K562 (cell line): ENCODE measurements around the gene TCEA3. TPM values are rescaled to one million over a fixed set of nuclear protein-coding genes. Genes with fewer than 3 reads are reported as not detected.

Experiments
- AFF4 ChIP-seq: sonication (generic); formaldehyde crosslinking; IDR thresholded peaks from 2 replicates; pipeline ENCODE4 v1.8.0; 2023; ENCODE audit warnings: mild to moderate bottlenecking, missing genetic modification reagents
- ATF1 ChIP-seq, 2 experiments: fragments of 450-650 bp in 1 of 2; IDR thresholded peaks; 2 replicates each; pipeline ENCODE4 v1.6.1; 2016; ENCODE audit warnings: missing compliant biosample characterization in 1 of 2, missing genetic modification characterization in 1 of 2
- ATF3 ChIP-seq, 2 experiments: fragments of 450-650 bp in 1 of 2; sonication (generic) in 1 of 2; formaldehyde crosslinking in 1 of 2; IDR thresholded peaks in 1 of 2; conservative IDR thresholded peaks in 1 of 2; 2 replicates each; pipeline versions ENCODE4 v1.6.1 to v1.8.1; 2016 to 2023; ENCODE audit warnings: mild to moderate bottlenecking in 2 of 2, moderate library complexity in 2 of 2, inconsistent platforms in 1 of 2, missing genetic modification reagents in 1 of 2
- DEAF1 ChIP-seq: fragments of 450-650 bp; formaldehyde crosslinking; IDR thresholded peaks from 2 replicates; pipeline ENCODE4 v1.4.0; 2020; ENCODE audit warnings: mild to moderate bottlenecking, moderate library complexity
- ETS2 ChIP-seq: IDR thresholded peaks from 2 replicates; pipeline ENCODE4 v1.6.1; 2016; ENCODE audit warnings: borderline replicate concordance, missing genetic modification characterization, mild to moderate bottlenecking, moderate library complexity, missing compliant biosample characterization; ENCODE audit not compliant: poor library complexity, severe bottlenecking
- EZH2 ChIP-seq: IDR thresholded peaks from 2 replicates; pipeline ENCODE4 v1.6.1; 2012; ENCODE audit warnings: low read depth, mild to moderate bottlenecking, inconsistent platforms, low read length, borderline replicate concordance
- GATAD2B ChIP-seq: fragments of 450-650 bp; IDR thresholded peaks from 2 replicates; pipeline ENCODE4 v1.6.1; 2017; ENCODE audit warnings: mild to moderate bottlenecking, borderline replicate concordance
- GTF2A2 ChIP-seq: IDR thresholded peaks from 2 replicates; pipeline ENCODE4 v1.6.1; 2016; ENCODE audit warnings: mild to moderate bottlenecking, missing genetic modification characterization, missing compliant biosample characterization
- HBP1 ChIP-seq: fragments of 450-650 bp; formaldehyde crosslinking; IDR thresholded peaks from 2 replicates; pipeline ENCODE4 v1.4.0; 2022; ENCODE audit warnings: missing genetic modification characterization
- HMBOX1 ChIP-seq: sonication (generic); IDR thresholded peaks from 2 replicates; pipeline ENCODE4 v1.6.1; 2016
- MAFG ChIP-seq: fragments of 450-650 bp; conservative IDR thresholded peaks from 2 replicates; pipeline ENCODE4 v1.6.1; 2016; ENCODE audit warnings: missing genetic modification characterization, missing compliant biosample characterization
- MAX ChIP-seq: sonication (generic); formaldehyde crosslinking; IDR thresholded peaks from 2 replicates; pipeline ENCODE4 v1.9.0; 2022; ENCODE audit warnings: mild to moderate bottlenecking, missing genetic modification reagents
- MCM3 ChIP-seq: fragments of 450-650 bp; IDR thresholded peaks from 2 replicates; pipeline ENCODE4 v1.6.1; 2016
- MED1 ChIP-seq: sonication (generic); formaldehyde crosslinking; IDR thresholded peaks from 2 replicates; pipeline ENCODE4 v1.8.1; 2023; ENCODE audit warnings: missing genetic modification reagents, borderline replicate concordance
- RB1 ChIP-seq: fragments of 450-650 bp; IDR thresholded peaks from 2 replicates; pipeline ENCODE4 v1.6.1; 2017; ENCODE audit warnings: low read depth, mild to moderate bottlenecking
- STAG1 ChIP-seq: sonication (generic); formaldehyde crosslinking; IDR thresholded peaks from 2 replicates; pipeline ENCODE4 v1.5.0; 2020; ENCODE audit warnings: missing genetic modification reagents, borderline replicate concordance
- ZNF175 ChIP-seq: fragments of 200-800 bp; sonication (Bioruptor generic); IDR thresholded peaks from 2 replicates; pipeline ENCODE4 v1.6.1; 2016; ENCODE audit warnings: low read depth, mild to moderate bottlenecking, missing genetic modification characterization, missing compliant biosample characterization
- polyA plus RNA-seq, 8 experiments: library from polyadenylated mRNA; depleted of rRNA in 4 of 8; stranded (reverse) in 5 of 8; unstranded in 3 of 8; fragments of >200 nt; fragmentation: Nextera tagmentation in 2 of 8; fragmentation: Illumina TruSeq in 1 of 8; extraction: Ambion mirVana in 2 of 8; extraction: Trizol in 1 of 8; gene quantifications; 2 replicates each; pipeline versions ENCODE4 v1.2.1 to v1.2.3, GENCODE V29; 2011 to 2014; ENCODE audit warnings: inconsistent platforms in 1 of 8, missing spikeins in 1 of 8
- total RNA-seq, 7 experiments: library from RNA; depleted of rRNA in 6 of 7; stranded (reverse); fragments of >200 nt in 6 of 7; fragmentation: Illumina TruSeq in 2 of 7; extraction: Trizol in 2 of 7; gene quantifications; 2 replicates each; pipeline versions ENCODE4 v1.2.1 to v1.2.3, GENCODE V29; 2011 to 2021; ENCODE audit warnings: low replicate concordance in 1 of 7

Gene TCEA3
- total and polyA plus RNA-seq, 9 of the 15 experiments (the other 6 are each of a cell fraction or from before 2014, with no cell fraction given) = 0.03 to 0.55 (median 0.36) TPM

- 0 out of 2 replicates have a peak, but pooled peaks have one; percentile 56 for TF ChIP-seq GATAD2B
- no peak for TF ChIP-seq EZH2
- TF ChIP-seq HBP1 = no peak
- no peak for TF ChIP-seq GTF2A2 (tag)
- no peak for TF ChIP-seq MAX
- no peak for TF ChIP-seq ZNF175 (CRISPR knock-in tag)
- peak; percentile 80 for TF ChIP-seq HMBOX1
- no peak for TF ChIP-seq MED1
- peak; percentile 73 for TF ChIP-seq MAFG (tag)
- TF ChIP-seq DEAF1 = no peak
- no peak for TF ChIP-seq RB1
- TF ChIP-seq AFF4 (CRISPR knock-in tag) = no peak
- TF ChIP-seq ATF3 (IDR thresholded peaks at IDR 0.05) = no peak
- TF ChIP-seq ATF3 (CRISPR knock-in tag; conservative IDR thresholded peaks at IDR 0.05) = no peak
- TF ChIP-seq ETS2 (tag) = no peak
- TF ChIP-seq MCM3 = no peak
- no peak for TF ChIP-seq ATF1 (CRISPR knock-in tag; IDR thresholded peaks at IDR 0.05)
- TF ChIP-seq ATF1 (tag; IDR thresholded peaks at IDR 0.05) = no peak
- TF ChIP-seq STAG1 (CRISPR knock-in tag) = no peak
Measured at GRCh38 chr1:23341931-23342692, 82.4 kb downstream of the TCEA3 start (continued).
